ENCODE results near the gene ISCA2. TPM values are rescaled to one million over a fixed set of nuclear protein-coding genes. Genes with fewer than 3 reads are reported as not detected.
A peak's percentile ranks its signal among the peaks of the same experiment; 100 is the strongest.
"Not testable (repeated sequence)": the region's sequence is repeated elsewhere in the genome, so short reads cannot be mapped to it uniquely, and the experiment has no call there.

Gene ISCA2
- total RNA-seq, 1 experiment from 2014 or later: 28.3 TPM

- DNase-seq (ENCODE audit: low read depth, low spot score): no peak
- in situ Hi-C loops (cut with HindIII; ENCODE audit: low pct_unique_long_range_greater_than_20kb, low sequenced_read_pairs): no loop called here
Observed at GRCh38 chr14:74517731-74518130, 24.2 kb downstream of the ISCA2 start.

- in situ Hi-C loops (cut with HindIII; ENCODE audit: low pct_unique_long_range_greater_than_20kb, low sequenced_read_pairs): no loop called here
Observed at GRCh38 chr14:74518221-74518620, 24.7 kb downstream of the ISCA2 start.

GRCh38 chr14:74519316-74520074, 25.9 kb downstream of the ISCA2 start:
- in situ Hi-C loops (cut with HindIII; ENCODE audit: low pct_unique_long_range_greater_than_20kb, low sequenced_read_pairs): no loop called here
- DNase-seq (ENCODE audit: low read depth, low spot score): peak; percentile 49

More at GRCh38 chr14:74518221-74518620, 24.7 kb downstream of the ISCA2 start:
- DNase-seq (ENCODE audit: low read depth, low spot score): no peak

DNA sequence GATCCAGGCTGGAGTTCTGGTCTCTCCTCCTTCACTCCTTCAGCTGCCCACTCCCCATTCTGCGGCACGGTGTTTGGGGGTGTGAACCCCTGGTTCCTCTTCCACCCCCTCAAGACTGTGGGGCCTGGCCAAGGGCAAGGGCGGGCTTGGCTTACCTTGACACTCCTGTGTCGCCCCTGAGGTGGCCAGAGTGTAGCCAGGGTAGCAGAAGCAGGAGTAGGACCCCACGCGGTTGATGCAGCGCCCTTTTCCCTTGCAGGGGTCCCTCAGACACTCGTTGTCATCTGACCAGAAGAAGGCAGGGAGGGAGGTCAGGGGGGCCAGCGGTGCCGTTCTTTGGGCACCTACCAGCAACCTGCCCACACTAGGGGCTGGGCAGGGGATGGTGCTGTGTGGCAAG, 28.2 kb downstream of the ISCA2 start:
- DNase-seq (ENCODE audit: low read depth, low spot score): no peak
- in situ Hi-C loops (cut with HindIII; ENCODE audit: low pct_unique_long_range_greater_than_20kb, low sequenced_read_pairs): no loop called here

DNA sequence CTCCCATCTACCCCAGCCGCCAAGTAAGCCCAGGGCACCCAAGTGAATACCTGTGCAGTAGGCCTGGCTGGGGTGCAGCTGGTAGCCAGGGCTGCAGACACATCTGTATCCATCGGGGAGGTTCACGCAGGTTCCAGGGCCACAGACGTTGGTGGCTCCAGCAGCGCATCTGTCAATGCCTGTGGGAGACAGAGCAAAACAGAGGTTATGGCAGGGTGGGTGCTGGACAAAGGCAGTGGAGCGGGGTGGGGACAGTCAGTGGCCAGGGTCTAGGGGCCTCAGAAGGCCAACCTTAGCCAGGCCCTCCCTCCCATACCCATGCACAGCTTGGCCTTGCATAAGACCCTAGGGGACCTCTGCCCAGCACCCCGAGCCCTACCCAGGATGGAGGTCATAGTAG, 29.2 kb downstream of the ISCA2 start:
- DNase-seq (ENCODE audit: low read depth, low spot score): no peak
- in situ Hi-C loops (cut with HindIII; ENCODE audit: low pct_unique_long_range_greater_than_20kb, low sequenced_read_pairs): no loop called here

GRCh38 chr14:74524076-74524811, 30.7 kb downstream of the ISCA2 start:
- in situ Hi-C loops (cut with HindIII; ENCODE audit: low pct_unique_long_range_greater_than_20kb, low sequenced_read_pairs): no loop called here
- DNase-seq (ENCODE audit: low read depth, low spot score): no peak

DNA sequence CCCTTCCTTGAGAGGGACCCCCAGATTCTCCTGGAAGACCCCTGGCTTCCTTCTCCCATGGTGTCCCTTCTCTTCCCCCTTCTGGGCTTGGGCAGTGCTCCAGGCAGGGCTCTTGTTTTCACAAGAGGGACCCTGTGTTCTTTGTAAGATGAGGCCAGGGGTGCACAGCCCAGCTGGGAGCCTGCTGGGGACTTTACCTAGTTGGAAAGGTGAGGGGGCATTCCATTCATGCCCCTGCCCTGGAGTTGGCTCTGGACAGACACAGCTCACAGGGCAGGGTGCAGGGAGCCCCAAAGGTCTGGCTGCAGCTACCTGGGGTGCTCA, 31.2 kb downstream of the ISCA2 start:
- in situ Hi-C loops (cut with HindIII; ENCODE audit: low pct_unique_long_range_greater_than_20kb, low sequenced_read_pairs): no loop called here
- DNase-seq (ENCODE audit: low read depth, low spot score): no peak

- in situ Hi-C loops (cut with HindIII; ENCODE audit: low pct_unique_long_range_greater_than_20kb, low sequenced_read_pairs): no loop called here
- DNase-seq (ENCODE audit: low read depth, low spot score): no peak
Observed at GRCh38 chr14:74525361-74525851, 31.8 kb downstream of the ISCA2 start.

DNA sequence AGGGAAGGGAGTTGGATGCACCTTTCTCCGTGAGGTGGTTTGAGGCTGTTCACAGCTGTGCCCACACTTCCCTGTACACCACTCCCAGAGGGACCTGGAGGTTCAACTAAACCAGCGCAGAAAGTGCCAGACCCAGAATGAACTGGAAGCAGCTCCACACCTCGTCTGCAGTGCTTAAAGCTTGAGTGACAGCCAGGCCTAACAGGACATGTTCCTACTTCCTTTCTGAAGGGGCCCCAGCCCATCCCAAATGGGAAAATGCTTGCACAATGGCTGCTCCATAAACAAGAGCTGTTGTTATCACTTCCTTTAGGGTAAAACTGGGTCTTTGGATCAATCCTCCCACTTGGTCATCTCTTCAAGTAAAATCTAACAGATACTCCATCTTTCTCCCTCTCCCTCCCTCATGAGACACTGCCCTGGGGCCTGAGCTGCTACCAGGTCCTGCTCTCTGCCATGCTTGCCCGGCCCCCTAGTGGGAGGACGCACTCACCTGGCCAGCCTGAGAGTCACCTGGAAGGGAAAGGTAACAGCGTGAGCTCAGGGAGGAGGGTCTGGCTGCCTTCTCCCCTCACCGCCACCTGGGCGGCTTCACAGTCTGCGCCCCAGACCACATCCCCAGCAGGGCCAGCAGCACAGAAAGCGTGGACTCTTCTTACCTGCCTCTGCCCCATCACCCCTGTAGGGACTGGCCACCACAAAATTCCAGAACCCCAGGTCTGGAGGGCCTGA, 33.5 kb downstream of the ISCA2 start:
- DNase-seq (ENCODE audit: low read depth, low spot score): no peak
- in situ Hi-C loops (cut with HindIII; ENCODE audit: low pct_unique_long_range_greater_than_20kb, low sequenced_read_pairs): no loop called here

DNA sequence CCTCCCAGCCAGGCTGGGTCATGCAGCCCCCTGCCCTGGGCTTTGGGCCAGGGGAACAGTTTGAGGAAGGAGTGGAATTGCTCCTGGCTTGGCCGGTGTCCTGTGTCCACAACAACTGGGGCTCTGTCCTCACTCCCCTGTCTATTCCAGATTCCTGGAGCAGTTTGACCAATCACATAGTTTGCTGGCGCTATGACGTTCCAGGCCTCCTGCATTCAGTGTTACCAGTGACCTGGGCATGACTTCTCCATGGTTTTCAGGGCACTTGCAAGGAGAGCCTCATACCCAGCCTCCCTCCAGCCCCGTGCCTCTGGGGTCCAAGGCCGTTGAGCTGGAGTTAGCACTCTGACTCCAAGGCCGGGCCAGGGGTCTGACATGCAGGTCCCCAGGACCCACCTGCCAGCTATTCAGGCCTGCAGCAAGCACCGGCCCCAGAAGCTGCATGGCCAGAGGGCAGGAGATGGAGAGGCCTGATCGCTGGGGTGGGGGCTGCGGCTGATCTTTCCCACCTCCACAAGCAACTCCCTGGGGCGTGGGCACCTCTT, 34.2 kb downstream of the ISCA2 start:
- in situ Hi-C loops (cut with HindIII; ENCODE audit: low pct_unique_long_range_greater_than_20kb, low sequenced_read_pairs): no loop called here
- DNase-seq (ENCODE audit: low read depth, low spot score): no peak

- in situ Hi-C loops (cut with HindIII; ENCODE audit: low pct_unique_long_range_greater_than_20kb, low sequenced_read_pairs): no loop called here
- DNase-seq (ENCODE audit: low read depth, low spot score): no peak
Observed at GRCh38 chr14:74528406-74528805, 34.8 kb downstream of the ISCA2 start.

DNA sequence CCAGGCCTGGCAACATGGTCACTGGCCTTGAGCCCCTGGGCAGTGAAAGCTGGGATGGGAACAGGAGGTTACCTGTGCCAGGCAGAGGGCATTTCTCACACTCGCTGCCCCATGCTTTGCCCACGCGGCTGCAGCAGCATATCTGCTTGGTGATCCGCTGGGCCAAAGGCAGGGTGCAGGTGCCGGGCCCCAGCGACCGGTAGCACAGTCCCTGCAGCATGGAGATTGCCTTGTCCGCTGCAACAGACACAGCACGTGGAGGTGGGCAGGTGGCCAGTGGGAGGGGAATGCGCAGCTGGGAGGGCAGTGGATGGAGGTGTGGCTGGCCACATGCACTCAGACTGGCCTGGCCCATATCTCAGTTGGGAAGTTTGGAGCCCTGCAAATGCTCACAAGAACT, 35.3 kb downstream of the ISCA2 start:
- in situ Hi-C loops (cut with HindIII; ENCODE audit: low pct_unique_long_range_greater_than_20kb, low sequenced_read_pairs): no loop called here
- no peak for DNase-seq (ENCODE audit: low read depth, low spot score)

DNA sequence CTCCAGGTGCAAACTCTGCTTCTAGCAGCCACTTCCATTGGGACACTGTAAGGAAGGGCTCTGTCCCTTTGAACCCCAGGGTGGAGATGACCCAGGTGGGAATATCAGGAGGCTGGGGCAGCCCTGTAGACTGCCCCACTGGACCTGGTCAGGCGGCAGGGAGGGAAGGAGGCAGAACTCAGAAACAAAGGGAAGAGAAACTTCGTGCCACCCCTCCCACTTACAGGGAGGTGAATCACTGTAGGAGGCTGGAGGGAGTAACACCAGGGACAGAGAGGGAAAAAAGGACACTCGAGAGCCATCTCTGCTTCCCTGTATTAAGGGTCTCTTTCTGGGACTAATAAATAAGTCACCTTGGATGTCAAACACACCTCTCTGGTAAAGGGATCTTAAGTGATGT, 37.4 kb downstream of the ISCA2 start:
- in situ Hi-C loops (cut with HindIII; ENCODE audit: low pct_unique_long_range_greater_than_20kb, low sequenced_read_pairs): no loop called here
- DNase-seq (ENCODE audit: low read depth, low spot score): no peak

DNA sequence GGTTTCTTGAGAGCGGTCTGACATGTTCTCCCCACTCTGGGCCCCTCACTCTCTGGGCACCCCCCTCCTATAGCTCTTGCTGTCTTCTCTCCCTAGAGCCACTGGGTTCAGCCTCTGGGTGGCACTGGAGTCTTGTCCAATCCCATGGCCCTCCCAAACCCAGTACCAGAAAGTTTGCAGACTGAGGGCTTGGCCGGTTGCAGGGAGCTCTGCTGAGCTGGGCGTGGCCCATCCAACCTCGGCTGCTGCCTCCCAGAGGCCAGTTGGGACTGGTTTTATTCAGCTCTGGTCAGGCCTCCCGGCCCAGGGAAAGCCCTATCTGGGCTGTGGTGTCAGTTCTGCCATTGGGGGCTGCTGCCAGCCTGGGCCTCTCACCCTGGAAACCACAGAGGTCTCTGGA, 37.9 kb downstream of the ISCA2 start:
- in situ Hi-C loops (cut with HindIII; ENCODE audit: low pct_unique_long_range_greater_than_20kb, low sequenced_read_pairs): no loop called here
- peak; percentile 79 for DNase-seq (ENCODE audit: low read depth, low spot score)

DNA sequence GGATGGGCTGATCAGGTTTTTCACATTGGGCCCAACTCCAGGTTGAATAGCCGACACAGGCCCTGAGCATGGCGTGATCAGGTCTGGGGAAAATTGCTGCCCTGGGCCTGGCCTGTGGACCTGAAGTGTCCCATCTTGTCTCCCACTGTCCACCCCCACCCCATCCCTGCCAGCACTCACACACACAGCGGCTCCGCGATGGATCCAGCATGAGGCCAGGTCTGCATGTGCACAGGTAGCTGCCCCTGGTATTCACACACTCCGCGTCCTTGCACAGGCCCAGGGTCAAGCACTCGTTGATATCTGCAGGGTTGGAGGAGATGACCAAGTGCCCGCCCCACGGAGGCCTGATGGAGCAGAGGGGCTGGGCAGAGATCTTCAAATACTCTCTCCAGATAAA, 38.7 kb downstream of the ISCA2 start:
- no peak for DNase-seq (ENCODE audit: low read depth, low spot score)
- in situ Hi-C loops (cut with HindIII; ENCODE audit: low pct_unique_long_range_greater_than_20kb, low sequenced_read_pairs): no loop called here

GRCh38 chr14:74533576-74533975, 40.0 kb downstream of the ISCA2 start:
- no peak for DNase-seq (ENCODE audit: low read depth, low spot score)
- in situ Hi-C loops (cut with HindIII; ENCODE audit: low pct_unique_long_range_greater_than_20kb, low sequenced_read_pairs): no loop called here

- DNase-seq (ENCODE audit: low read depth, low spot score): no peak
- in situ Hi-C loops (cut with HindIII; ENCODE audit: low pct_unique_long_range_greater_than_20kb, low sequenced_read_pairs): no loop called here
Observed at GRCh38 chr14:74535756-74536325, 42.3 kb downstream of the ISCA2 start.

GRCh38 chr14:74536336-74536735, 42.8 kb downstream of the ISCA2 start:
- in situ Hi-C loops (cut with HindIII; ENCODE audit: low pct_unique_long_range_greater_than_20kb, low sequenced_read_pairs); DNase-seq (ENCODE audit: low read depth, low spot score): not testable (repeated sequence)
